OCI-LY1 (cell line): ENCODE measurements around the gene HECA.

Experiments
- H2AFZ ChIP-seq: fragments of 200-600 bp; sonication (generic), shearing (Covaris generic); 2 replicates; pipeline ENCODE4 v1.6.0; 2014; ENCODE audit warnings: antibody characterized with exemption, mild to moderate bottlenecking, low read length
- H3F3A ChIP-seq: fragments of 200-600 bp; sonication (generic), shearing (Covaris generic); 2 replicates; pipeline ENCODE4 v1.6.0; 2014; ENCODE audit warnings: mild to moderate bottlenecking, antibody characterized with exemption, low read length, moderate library complexity; ENCODE audit not compliant: insufficient read depth
- H3K27ac ChIP-seq: fragments of 200-600 bp; sonication (generic); 2 replicates; pipeline ENCODE4 v1.5.1; 2014; ENCODE audit warnings: low read length, mixed run types, mild to moderate bottlenecking, low read depth; ENCODE audit not compliant: poor library complexity, severe bottlenecking
- H3K27me3 ChIP-seq: fragments of 200-600 bp; sonication (generic); 2 replicates; pipeline ENCODE4 v1.6.0; 2014; ENCODE audit warnings: antibody characterized with exemption, mild to moderate bottlenecking, low read length, moderate library complexity; ENCODE audit not compliant: insufficient read depth
- H3K36me3 ChIP-seq: fragments of 200-600 bp; sonication (generic); 2 replicates; pipeline ENCODE4 v1.6.1; 2014; ENCODE audit warnings: mild to moderate bottlenecking, antibody characterized with exemption, low read length, moderate library complexity, mixed read lengths; ENCODE audit not compliant: insufficient read depth
- H3K4me1 ChIP-seq: fragments of 200-600 bp; sonication (generic); 2 replicates; pipeline ENCODE4 v1.5.1; 2014; ENCODE audit warnings: mild to moderate bottlenecking, low read length, moderate library complexity; ENCODE audit not compliant: insufficient read depth, severe bottlenecking
- H3K4me2 ChIP-seq: fragments of 200-600 bp; sonication (generic), shearing (Covaris generic); 2 replicates; pipeline ENCODE4 v1.6.1; 2014; ENCODE audit warnings: low read length
- H3K4me3 ChIP-seq: fragments of 200-600 bp; sonication (generic); 2 replicates; pipeline ENCODE4 v1.5.1; 2014; ENCODE audit warnings: low read length, low read depth, mild to moderate bottlenecking, mixed read lengths; ENCODE audit not compliant: poor library complexity, severe bottlenecking
- H3K79me2 ChIP-seq: fragments of 200-600 bp; shearing (Covaris generic); 2 replicates; pipeline ENCODE4 v1.6.1; 2016; ENCODE audit warnings: mixed run types, low read length, mixed read lengths; ENCODE audit not compliant: insufficient read depth
- H3K9ac ChIP-seq: fragments of 200-600 bp; sonication (generic), shearing (Covaris generic); 2 replicates; pipeline ENCODE4 v1.6.1; 2014; ENCODE audit warnings: mild to moderate bottlenecking, low read length, mixed read lengths
- H3K9me2 ChIP-seq: fragments of 200-600 bp; sonication (generic), shearing (Covaris generic); 2 replicates; pipeline ENCODE4 v1.6.1; 2014; ENCODE audit warnings: low read depth, mild to moderate bottlenecking, low read length, mixed read lengths
- H3K9me3 ChIP-seq: fragments of 200-600 bp; shearing (Covaris generic); 2 replicates; pipeline ENCODE4 v1.6.1; 2014; ENCODE audit warnings: low read length, mixed read lengths
- H4K20me1 ChIP-seq: fragments of 200-600 bp; sonication (generic), shearing (Covaris generic); 2 replicates; pipeline ENCODE4 v1.6.0; 2016; ENCODE audit warnings: mild to moderate bottlenecking, low read length; ENCODE audit not compliant: insufficient read depth
- EZH2 ChIP-seq: fragments of 200-600 bp; sonication (generic), shearing (Covaris generic); IDR thresholded peaks from 2 replicates; pipeline ENCODE4 v1.8.0; 2017; ENCODE audit warnings: borderline replicate concordance, mixed run types, mild to moderate bottlenecking, antibody characterized with exemption, low read length, moderate library complexity, mixed read lengths
- TF ChIP-seq, protein P1 (sequence below): fragments of 200-600 bp; sonication (generic), shearing (Covaris generic); IDR thresholded peaks from 2 replicates; pipeline ENCODE4 v1.5.1; 2017; ENCODE audit warnings: mild to moderate bottlenecking, antibody characterized with exemption, low read length, moderate library complexity, mixed read lengths

The HECA gene

DNA sequence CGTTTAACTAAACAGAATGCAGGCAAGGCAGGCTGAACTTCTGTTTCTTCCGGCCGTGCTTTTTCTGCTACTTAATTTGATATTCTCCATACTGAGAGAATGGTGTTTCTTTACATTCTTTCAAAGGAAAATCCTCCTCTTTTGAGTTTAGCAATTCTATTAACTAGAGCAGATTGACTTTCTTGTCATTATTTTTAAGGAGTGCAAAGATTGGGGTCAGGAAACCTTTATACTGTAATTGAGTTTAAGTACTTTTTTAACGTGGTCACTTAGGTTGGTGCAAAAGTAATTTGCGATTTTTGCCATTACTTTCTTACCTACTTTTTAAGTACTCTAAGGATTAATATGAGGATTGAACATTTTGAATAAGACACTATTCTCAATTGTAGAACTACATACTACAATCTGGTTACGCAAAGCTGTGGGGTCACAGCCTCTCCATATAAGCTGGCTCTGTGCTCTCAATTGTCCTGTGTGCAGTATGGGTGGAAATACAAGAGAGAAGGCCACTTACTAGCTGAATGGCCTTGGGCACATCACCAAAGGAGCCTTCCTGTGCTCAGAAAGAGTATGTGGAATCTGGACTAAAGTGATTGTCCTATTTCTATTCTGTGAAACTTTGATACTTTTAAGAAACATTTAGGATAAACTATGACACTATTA, 16.7 kb downstream of the HECA start:
- no peak overlapping the region for H2AFZ ChIP-seq

DNA sequence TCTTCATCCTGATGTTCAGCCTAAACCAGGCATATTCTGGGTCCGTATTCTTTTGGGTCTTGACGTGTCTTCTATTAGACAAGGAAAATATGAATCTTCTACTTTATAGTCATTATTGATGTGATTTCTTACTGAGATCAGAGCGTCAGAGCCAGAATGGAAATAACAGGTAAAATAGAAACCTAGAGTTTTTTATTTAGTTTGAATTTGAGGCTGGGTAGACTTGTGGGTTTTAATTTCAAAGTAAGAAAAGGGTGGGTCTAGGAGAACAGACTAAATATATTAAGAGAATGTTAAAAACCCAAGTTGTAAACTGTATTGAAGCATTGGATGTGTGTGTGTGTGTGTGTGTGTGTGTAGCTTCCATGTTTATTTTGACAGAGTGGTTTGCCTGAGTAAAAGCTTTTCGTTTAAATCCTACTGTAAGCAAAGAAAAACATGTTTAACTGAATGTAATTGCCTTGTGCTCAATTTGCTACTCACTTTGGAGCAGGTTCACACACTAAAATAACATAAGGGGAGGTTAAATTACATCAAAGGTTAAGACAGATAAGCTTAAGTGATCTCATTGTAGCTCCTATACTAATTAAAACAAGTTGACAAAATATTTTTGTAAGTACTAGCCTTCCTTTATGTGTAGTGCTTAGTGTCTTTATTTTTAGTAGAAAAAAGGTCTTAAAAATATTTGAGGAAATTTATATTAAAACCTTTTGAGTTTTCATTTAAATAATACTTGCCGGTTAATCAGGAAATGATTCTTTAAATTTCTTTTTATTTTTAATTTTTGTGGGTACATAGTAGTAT, 17.4 kb downstream of the HECA start:
- no peaks in the 10 kb centered on the region for H3K9me3 ChIP-seq
- H2AFZ ChIP-seq = no peak overlapping the region
- TF ChIP-seq, protein P1, sequence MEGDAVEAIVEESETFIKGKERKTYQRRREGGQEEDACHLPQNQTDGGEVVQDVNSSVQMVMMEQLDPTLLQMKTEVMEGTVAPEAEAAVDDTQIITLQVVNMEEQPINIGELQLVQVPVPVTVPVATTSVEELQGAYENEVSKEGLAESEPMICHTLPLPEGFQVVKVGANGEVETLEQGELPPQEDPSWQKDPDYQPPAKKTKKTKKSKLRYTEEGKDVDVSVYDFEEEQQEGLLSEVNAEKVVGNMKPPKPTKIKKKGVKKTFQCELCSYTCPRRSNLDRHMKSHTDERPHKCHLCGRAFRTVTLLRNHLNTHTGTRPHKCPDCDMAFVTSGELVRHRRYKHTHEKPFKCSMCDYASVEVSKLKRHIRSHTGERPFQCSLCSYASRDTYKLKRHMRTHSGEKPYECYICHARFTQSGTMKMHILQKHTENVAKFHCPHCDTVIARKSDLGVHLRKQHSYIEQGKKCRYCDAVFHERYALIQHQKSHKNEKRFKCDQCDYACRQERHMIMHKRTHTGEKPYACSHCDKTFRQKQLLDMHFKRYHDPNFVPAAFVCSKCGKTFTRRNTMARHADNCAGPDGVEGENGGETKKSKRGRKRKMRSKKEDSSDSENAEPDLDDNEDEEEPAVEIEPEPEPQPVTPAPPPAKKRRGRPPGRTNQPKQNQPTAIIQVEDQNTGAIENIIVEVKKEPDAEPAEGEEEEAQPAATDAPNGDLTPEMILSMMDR = no peak
- no peak for TF ChIP-seq EZH2
- H3F3A ChIP-seq = peaks cover 5% of the 10 kb centered on the region
- peaks cover 12% of the 10 kb centered on the region; the same call in 1 of the 2 replicates for H3K36me3 ChIP-seq
- peaks cover 38% of the 10 kb centered on the region for H3K4me1 ChIP-seq
- H3K79me2 ChIP-seq = peaks cover 82% of the 10 kb centered on the region
- no peak overlapping the region for H3K4me2 ChIP-seq
- no peaks in the 10 kb centered on the region for H4K20me1 ChIP-seq
- H3K27ac ChIP-seq = no peak overlapping the region
- no peaks in the 10 kb centered on the region for H3K27me3 ChIP-seq
- no peak overlapping the region for H3K9ac ChIP-seq
- no peak overlapping the region for H3K4me3 ChIP-seq
- H3K9me2 ChIP-seq = no peaks in the 10 kb centered on the region

More for the DNA sequence above, 16.7 kb downstream of the HECA start:
- no peaks in the 10 kb centered on the region for H4K20me1 ChIP-seq
- TF ChIP-seq, protein P1 = no peak
- TF ChIP-seq EZH2 = no peak
- H3K9ac ChIP-seq = no peak overlapping the region
- H3K4me1 ChIP-seq = peaks cover 44% of the 10 kb centered on the region
- no peaks in the 10 kb centered on the region for H3K27me3 ChIP-seq
- H3K4me3 ChIP-seq = no peak overlapping the region
- H3K9me2 ChIP-seq = no peaks in the 10 kb centered on the region
- no peak overlapping the region for H3K27ac ChIP-seq
- peaks cover 88% of the 10 kb centered on the region for H3K79me2 ChIP-seq
- peaks cover 10% of the 10 kb centered on the region; the same call in 1 of the 2 replicates for H3K36me3 ChIP-seq
- H3K9me3 ChIP-seq = no peaks in the 10 kb centered on the region
- H3K4me2 ChIP-seq = no peak overlapping the region
- H3F3A ChIP-seq = peaks cover 5% of the 10 kb centered on the region

DNA sequence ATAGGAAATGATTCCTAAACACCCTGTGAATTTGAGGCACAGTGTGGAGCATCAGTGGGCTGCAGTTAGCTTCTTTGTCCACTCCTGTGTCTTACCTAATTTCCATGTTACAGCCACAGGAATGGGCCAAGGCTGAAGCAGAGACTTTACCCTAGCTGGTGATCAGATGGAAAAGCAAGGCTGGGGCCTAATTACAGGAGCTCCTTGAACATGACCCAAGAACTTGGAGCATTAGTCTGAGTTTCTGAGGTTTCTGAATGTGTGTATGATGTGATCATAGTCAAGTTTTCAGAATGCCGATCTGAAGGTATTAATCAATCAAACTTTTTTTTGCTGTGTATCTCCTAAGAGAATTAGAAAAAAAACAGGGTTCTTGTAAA, 18.0 kb downstream of the HECA start:
- peaks cover 38% of the 10 kb centered on the region for H3K4me1 ChIP-seq
- no peak overlapping the region for H3K4me3 ChIP-seq
- no peak overlapping the region for H3K9ac ChIP-seq
- no peak overlapping the region for H2AFZ ChIP-seq
- no peaks in the 10 kb centered on the region for H3K9me2 ChIP-seq
- H3K36me3 ChIP-seq = peaks cover 7% of the 10 kb centered on the region; the same call in 1 of the 2 replicates
- no peak overlapping the region for H3K4me2 ChIP-seq
- H3K79me2 ChIP-seq = peaks cover 80% of the 10 kb centered on the region
- H3K27ac ChIP-seq = no peak overlapping the region
- H3K27me3 ChIP-seq = no peaks in the 10 kb centered on the region
- no peaks in the 10 kb centered on the region for H3K9me3 ChIP-seq
- peaks cover 5% of the 10 kb centered on the region for H3F3A ChIP-seq
- TF ChIP-seq, protein P1 = no peak
- TF ChIP-seq EZH2 = no peak
- no peaks in the 10 kb centered on the region for H4K20me1 ChIP-seq
